Neuronal stem cell (in vitro differentiated cells): ENCODE results near the gene ALG1.
"Not testable (repeated sequence)": the region's sequence is repeated elsewhere in the genome, so short reads cannot be mapped to it uniquely, and the experiment has no call there.

Source experiments
- DNase-seq: peaks from one replicate; pipeline ENCODE4 v3.0.0-alpha.2; 2013; ENCODE audit warnings: low spot score
- H2AFZ ChIP-seq: one replicate; pipeline ENCODE4 v1.6.1; 2013; ENCODE audit warnings: mild to moderate bottlenecking, low read length, inconsistent platforms
- H2AK5ac ChIP-seq: 2 replicates; pipeline ENCODE4 v1.6.1; 2013; ENCODE audit warnings: low read depth, mild to moderate bottlenecking, inconsistent platforms, low read length, moderate library complexity, mixed read lengths
- H2BK120ac ChIP-seq: 2 replicates; pipeline ENCODE4 v1.6.1; 2013; ENCODE audit warnings: low read depth, mild to moderate bottlenecking, inconsistent platforms, low read length, moderate library complexity, mixed read lengths
- H2BK12ac ChIP-seq: one replicate; pipeline ENCODE4 v1.6.1; 2013; ENCODE audit warnings: low read length, inconsistent platforms
- H2BK15ac ChIP-seq: 2 replicates; pipeline ENCODE4 v1.6.1; 2013; ENCODE audit warnings: mild to moderate bottlenecking, low read length, inconsistent platforms, mixed read lengths
- H2BK5ac ChIP-seq: one replicate; pipeline ENCODE4 v1.6.1; 2013; ENCODE audit warnings: inconsistent platforms, mild to moderate bottlenecking, low read length, moderate library complexity
- H3K14ac ChIP-seq: one replicate; pipeline ENCODE4 v1.6.1; 2013; ENCODE audit warnings: low read length, inconsistent platforms
- H3K18ac ChIP-seq: 2 replicates; pipeline ENCODE4 v1.6.1; 2013; ENCODE audit warnings: low read length, inconsistent platforms
- H3K23ac ChIP-seq: 2 replicates; pipeline ENCODE4 v1.6.1; 2013; ENCODE audit warnings: low read depth, mild to moderate bottlenecking, mixed read lengths, low read length, inconsistent platforms; ENCODE audit not compliant: poor library complexity
- H3K27ac ChIP-seq: replicated peaks from 3 replicates; pipeline ENCODE4 v1.5.1; 2013; ENCODE audit warnings: low read length, inconsistent platforms
- H3K27me3 ChIP-seq, 3 experiments: 2 replicates each; pipeline ENCODE4 v1.6.1; 2013; ENCODE audit warnings: low read length in 3 of 3, mild to moderate bottlenecking in 2 of 3, inconsistent platforms in 1 of 3, low read depth in 1 of 3, mixed read lengths in 1 of 3, moderate library complexity in 1 of 3; ENCODE audit not compliant: control insufficient read depth in 3 of 3, insufficient read depth in 3 of 3
- H3K36me3 ChIP-seq, 2 donors: replicated peaks in 1 of 2; 2 replicates each; pipeline ENCODE4 v1.6.1; 2013; ENCODE audit warnings: low read length in 2 of 2; ENCODE audit not compliant: control insufficient read depth in 2 of 2, insufficient read depth in 2 of 2
- H3K4ac ChIP-seq: 2 replicates; pipeline ENCODE4 v1.6.1; 2013; ENCODE audit warnings: inconsistent platforms, mild to moderate bottlenecking, low read length, moderate library complexity
- H3K4me1 ChIP-seq, 2 donors: 1 replicate in 1 of 2; 2 replicates in 1 of 2; pipeline ENCODE4 v1.6.1; 2013; ENCODE audit warnings: low read length in 2 of 2, low read depth in 1 of 2; ENCODE audit not compliant: control insufficient read depth in 2 of 2, insufficient read depth in 1 of 2
- H3K4me2 ChIP-seq: one replicate; pipeline ENCODE4 v1.6.1; 2013; ENCODE audit warnings: mild to moderate bottlenecking, low read length, inconsistent platforms; ENCODE audit not compliant: insufficient read depth, poor library complexity, severe bottlenecking
- H3K4me3 ChIP-seq, 2 donors: 2 replicates each; pipeline ENCODE4 v1.5.1; 2013; ENCODE audit warnings: low read length in 2 of 2, mild to moderate bottlenecking in 2 of 2, inconsistent platforms in 1 of 2, moderate library complexity in 1 of 2
- H3K79me1 ChIP-seq: one replicate; pipeline ENCODE4 v1.6.1; 2013; ENCODE audit warnings: low read depth, mild to moderate bottlenecking, inconsistent platforms, low read length, moderate library complexity
- H3K9ac ChIP-seq: one replicate; pipeline ENCODE4 v1.6.1; 2013; ENCODE audit warnings: mild to moderate bottlenecking, low read depth, low read length, inconsistent platforms; ENCODE audit not compliant: poor library complexity
- H3K9me3 ChIP-seq, 2 donors: replicated peaks in 1 of 2; 2 replicates each; pipeline versions ENCODE3 to v1.6.1; 2013; ENCODE audit warnings: low read length in 2 of 2, mild to moderate bottlenecking in 2 of 2, inconsistent platforms in 1 of 2, low read depth in 1 of 2, mixed read lengths in 1 of 2, moderate library complexity in 1 of 2; ENCODE audit not compliant: control insufficient read depth in 2 of 2, insufficient read depth in 1 of 2
- H4K8ac ChIP-seq: one replicate; pipeline ENCODE4 v1.6.1; 2013; ENCODE audit warnings: low read depth, mild to moderate bottlenecking, inconsistent platforms, low read length, moderate library complexity
- H4K91ac ChIP-seq: one replicate; pipeline ENCODE4 v1.6.1; 2013; ENCODE audit warnings: low read length, low read depth, mild to moderate bottlenecking, inconsistent platforms; ENCODE audit not compliant: poor library complexity
- WGBS, 2 donors: extraction: QIAGEN DNeasy Blood & Tissue Kit; methylation state at CpG; one replicate each; pipeline ENCODE4 v1.1.7; 2013; ENCODE audit warnings: missing lambda C conversion rate in 2 of 2, mixed read lengths in 1 of 2; ENCODE audit not compliant: insufficient read length in 2 of 2, insufficient replicate concordance in 1 of 2; ENCODE audit errors: extremely low coverage in 2 of 2; 5-methylcytosine and 5-hydroxymethylcytosine counted together

Gene ALG1

DNA sequence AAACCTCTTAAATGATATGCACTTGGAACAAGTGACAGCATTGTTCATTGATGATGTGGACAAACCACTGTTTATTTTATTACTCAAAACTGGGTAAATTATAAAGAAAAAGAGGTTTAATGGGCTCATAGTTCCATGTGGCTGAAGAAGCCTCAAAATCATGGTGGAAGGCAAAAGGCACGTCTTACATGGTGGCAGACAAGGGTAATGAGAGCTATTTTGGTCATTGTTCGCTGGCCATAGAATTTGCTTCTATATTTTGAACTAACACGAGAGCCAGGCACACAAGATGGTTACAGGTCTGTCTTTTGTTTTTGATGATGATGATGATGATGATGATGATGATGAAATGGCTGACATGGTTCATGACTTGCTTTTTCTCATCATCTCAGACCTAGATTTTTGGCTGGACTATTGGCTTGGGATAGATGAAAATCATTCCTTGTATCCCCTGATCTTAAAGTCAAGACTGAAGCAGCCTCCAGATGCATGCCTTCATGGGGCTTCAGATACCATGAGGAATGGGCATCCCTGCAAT, 59.9 kb downstream of the ALG1 start:
- H2BK120ac ChIP-seq, H3K4ac ChIP-seq, H4K8ac ChIP-seq, H3K4me1 ChIP-seq, H2BK5ac ChIP-seq, H3K4me2 ChIP-seq, H3K9ac ChIP-seq, H3K27me3 ChIP-seq, H3K14ac ChIP-seq, H3K18ac ChIP-seq, H2AFZ ChIP-seq, H3K36me3 ChIP-seq, DNase-seq, H3K9me3 ChIP-seq, H3K23ac ChIP-seq, H3K27ac ChIP-seq, H2BK12ac ChIP-seq, H3K4me3 ChIP-seq, H3K79me1 ChIP-seq, H4K91ac ChIP-seq, H2BK15ac ChIP-seq, H2AK5ac ChIP-seq: not testable (repeated sequence)
- WGBS, 2 donors, result no CpG with 5 or more reads among the region's 3 CpGs

DNA sequence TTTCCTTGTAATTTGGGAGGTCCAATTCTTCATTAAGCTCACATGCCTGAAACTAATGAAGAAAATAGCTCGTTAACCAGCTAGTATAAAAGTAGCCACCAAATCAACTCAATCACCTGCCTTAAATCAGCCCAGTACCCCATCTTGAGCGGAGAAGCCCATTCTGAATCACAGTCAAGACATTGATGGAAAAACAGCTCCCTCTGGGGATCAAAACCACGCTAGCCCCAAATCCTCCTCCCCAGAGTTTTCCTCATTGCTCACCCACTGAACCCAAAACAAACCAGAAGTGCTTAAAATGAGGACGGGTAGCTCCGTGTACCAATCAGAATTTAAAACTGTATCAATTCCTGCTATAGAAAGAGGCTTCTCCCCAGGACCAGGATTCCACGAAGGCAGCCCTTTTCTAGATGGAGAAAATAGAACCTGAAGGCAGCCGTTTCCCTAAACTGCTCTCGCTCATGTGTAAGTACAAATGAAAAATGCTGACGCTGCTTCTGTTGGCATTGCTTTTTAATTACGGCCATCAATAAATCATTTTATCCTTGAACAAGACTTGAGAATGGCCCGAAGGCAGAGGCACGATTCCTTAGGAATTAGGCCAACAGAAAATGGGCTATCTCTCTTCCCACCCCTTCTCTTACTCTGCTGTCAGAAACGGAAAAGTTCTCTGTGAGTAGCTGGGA, 61.4 kb downstream of the ALG1 start:
- H3K36me3 ChIP-seq, H3K79me1 ChIP-seq, DNase-seq, H3K14ac ChIP-seq, H4K91ac ChIP-seq, H3K27me3 ChIP-seq, H3K4me2 ChIP-seq, H2AK5ac ChIP-seq, H3K23ac ChIP-seq, H2BK15ac ChIP-seq, H3K9me3 ChIP-seq, H3K4ac ChIP-seq, H2AFZ ChIP-seq, H3K27ac ChIP-seq, H3K9ac ChIP-seq, H2BK12ac ChIP-seq, H3K4me1 ChIP-seq, H4K8ac ChIP-seq, H2BK5ac ChIP-seq, H3K18ac ChIP-seq, H2BK120ac ChIP-seq, H3K4me3 ChIP-seq: not testable (repeated sequence)
- no CpG with 5 or more reads among the region's 13 CpGs for WGBS, 2 donors

DNA sequence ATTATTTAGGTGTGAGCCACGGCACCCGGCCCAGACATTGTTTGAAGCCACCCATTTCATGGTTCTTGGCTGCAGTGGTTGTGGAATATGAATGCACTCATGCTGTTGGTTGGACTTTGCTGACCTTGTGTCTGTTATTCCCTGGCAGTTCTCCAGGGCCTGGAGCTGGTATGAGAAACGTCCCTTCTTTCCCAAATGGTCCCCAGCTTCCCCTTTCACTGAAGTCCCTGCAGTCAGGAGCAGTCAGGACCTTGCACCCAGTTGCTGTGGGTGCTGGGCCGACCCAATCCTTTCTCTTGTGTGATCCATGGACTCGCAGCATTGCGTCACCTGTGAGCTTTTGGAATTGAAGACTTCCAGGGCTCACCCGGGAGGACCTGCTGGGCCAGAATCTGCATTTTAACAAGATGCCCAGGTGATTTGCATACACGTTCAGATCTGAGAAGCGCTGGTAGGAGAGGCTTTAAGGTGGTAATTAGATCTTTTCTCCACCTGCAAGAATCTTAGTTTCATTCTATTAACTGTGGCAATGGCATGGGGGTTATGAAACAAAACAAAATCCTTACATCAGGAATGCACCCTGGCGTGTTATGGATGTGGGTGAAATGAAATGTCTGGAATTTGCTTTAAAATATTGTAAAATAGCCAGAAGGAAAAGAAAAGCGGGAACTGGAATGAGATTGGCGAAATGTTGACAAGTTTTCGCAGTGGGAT, 63.3 kb downstream of the ALG1 start:
- not testable (repeated sequence) for H4K8ac ChIP-seq, H3K4me2 ChIP-seq, H4K91ac ChIP-seq, H3K27ac ChIP-seq, H2BK15ac ChIP-seq, H2BK5ac ChIP-seq, H3K4me1 ChIP-seq, H3K23ac ChIP-seq, H2AK5ac ChIP-seq, H2AFZ ChIP-seq, H3K27me3 ChIP-seq, H3K9me3 ChIP-seq, H3K14ac ChIP-seq, H3K9ac ChIP-seq, DNase-seq, H2BK120ac ChIP-seq, H3K79me1 ChIP-seq, H3K36me3 ChIP-seq, H2BK12ac ChIP-seq, H3K4ac ChIP-seq
- Histone ChIP-seq H3K18ac (peak overlapping the region; percentile 13), H3K4me3 (peak overlapping the region in 1 of 2 donors; percentile 64)
- no CpG with 5 or more reads among the region's 13 CpGs for WGBS, 2 donors
